HepG2 (cell line): ENCODE measurements around the gene COX14. TPM values are rescaled to one million over a fixed set of nuclear protein-coding genes. Genes with fewer than 3 reads are reported as not detected.

ENCODE experiments used
- PCBP2 ChIP-seq: fragments of 200-400 bp; formaldehyde crosslinking; optimal IDR thresholded peaks from 2 replicates; pipeline ENCODE3; 2018; ENCODE audit warnings: low read length, low read depth; ENCODE audit not compliant: poor library complexity, severe bottlenecking
- PITX1 ChIP-seq: sonication (generic); formaldehyde crosslinking; IDR thresholded peaks from 2 replicates; pipeline ENCODE4 v1.5.1; 2020; ENCODE audit warnings: mild to moderate bottlenecking, missing genetic modification reagents
- POGZ ChIP-seq: sonication (generic); formaldehyde crosslinking; IDR thresholded peaks from 2 replicates; pipeline ENCODE4 v1.4.0; 2020; ENCODE audit warnings: mild to moderate bottlenecking, missing genetic modification reagents
- SIN3A ChIP-seq: IDR thresholded peaks from 2 replicates; pipeline ENCODE4 v1.6.1; 2011; ENCODE audit warnings: low read depth, mild to moderate bottlenecking, control low read depth, low read length, borderline replicate concordance
- ZBTB1 ChIP-seq: sonication (generic); formaldehyde crosslinking; IDR thresholded peaks from 2 replicates; pipeline ENCODE4 v1.4.0; 2020; ENCODE audit warnings: missing genetic modification reagents, borderline replicate concordance
- ZIK1 ChIP-seq: sonication (generic); formaldehyde crosslinking; IDR thresholded peaks from 2 replicates; pipeline ENCODE4 v1.5.0; 2020; ENCODE audit warnings: mild to moderate bottlenecking, low read depth, missing genetic modification reagents, borderline replicate concordance
- ZMYM3 ChIP-seq: sonication (generic); formaldehyde crosslinking; IDR thresholded peaks from 2 replicates; pipeline ENCODE4 v1.5.1; 2020; ENCODE audit warnings: mild to moderate bottlenecking, missing genetic modification reagents
- ZNF660 ChIP-seq: sonication (generic); formaldehyde crosslinking; IDR thresholded peaks from 2 replicates; pipeline ENCODE4 v1.5.1; 2020; ENCODE audit warnings: mild to moderate bottlenecking, low read depth, missing genetic modification reagents, borderline replicate concordance
- ZNF687 ChIP-seq: sonication (generic); formaldehyde crosslinking; IDR thresholded peaks from 2 replicates; pipeline ENCODE4 v1.5.1; 2020; ENCODE audit warnings: mild to moderate bottlenecking, missing genetic modification reagents, moderate library complexity
- ZNF782 ChIP-seq: sonication (generic); formaldehyde crosslinking; IDR thresholded peaks from 2 replicates; pipeline ENCODE4 v1.4.0; 2020; ENCODE audit warnings: missing genetic modification reagents, mild to moderate bottlenecking, borderline replicate concordance
- polyA plus RNA-seq, 8 experiments: library from polyadenylated mRNA; depleted of rRNA in 3 of 8; stranded (reverse) in 7 of 8; unstranded in 1 of 8; fragments of >200 nt; fragmentation: Illumina TruSeq in 4 of 8; extraction: Trizol in 4 of 8; gene quantifications; 2 replicates each; pipeline versions ENCODE4 v1.2.1 to v1.2.3, GENCODE V29; 2011 to 2016; ENCODE audit warnings: low read depth in 4 of 8, missing spikeins in 1 of 8, mixed read lengths in 1 of 8; ENCODE audit not compliant: insufficient read depth in 1 of 8
- total RNA-seq, 5 experiments: library from RNA; depleted of rRNA; stranded (reverse); fragments of >200 nt; fragmentation: Illumina TruSeq; extraction: Trizol; gene quantifications; 2 replicates each; pipeline ENCODE4 v1.2.3, GENCODE V29; 2016; ENCODE audit warnings: low read depth in 1 of 5
- TF ChIP-seq, protein P1 (sequence below): sonication (generic); formaldehyde crosslinking; IDR thresholded peaks from 2 replicates; pipeline ENCODE4; 2020; ENCODE audit warnings: missing genetic modification reagents, mild to moderate bottlenecking, borderline replicate concordance
- TF ChIP-seq, protein P2 (sequence below): sonication (generic); formaldehyde crosslinking; conservative IDR thresholded peaks from 2 replicates; pipeline ENCODE4 v1.8.0; 2022; ENCODE audit warnings: mild to moderate bottlenecking, moderate library complexity, missing genetic modification reagents
- TF ChIP-seq, protein P3 (sequence below): sonication (generic); formaldehyde crosslinking; IDR thresholded peaks from 2 replicates; pipeline ENCODE4 v1.4.0; 2020; ENCODE audit warnings: missing genetic modification reagents

The COX14 gene
- total and polyA plus RNA-seq, 2 of the 13 experiments (the other 11 are each of a cell fraction or from before 2014, with no cell fraction given), result 53.0 to 71.6 TPM

GRCh38 chr12:50110762-50111351 is 1.2 kb upstream of the COX14 start (continued):
- TF ChIP-seq, protein P1, sequence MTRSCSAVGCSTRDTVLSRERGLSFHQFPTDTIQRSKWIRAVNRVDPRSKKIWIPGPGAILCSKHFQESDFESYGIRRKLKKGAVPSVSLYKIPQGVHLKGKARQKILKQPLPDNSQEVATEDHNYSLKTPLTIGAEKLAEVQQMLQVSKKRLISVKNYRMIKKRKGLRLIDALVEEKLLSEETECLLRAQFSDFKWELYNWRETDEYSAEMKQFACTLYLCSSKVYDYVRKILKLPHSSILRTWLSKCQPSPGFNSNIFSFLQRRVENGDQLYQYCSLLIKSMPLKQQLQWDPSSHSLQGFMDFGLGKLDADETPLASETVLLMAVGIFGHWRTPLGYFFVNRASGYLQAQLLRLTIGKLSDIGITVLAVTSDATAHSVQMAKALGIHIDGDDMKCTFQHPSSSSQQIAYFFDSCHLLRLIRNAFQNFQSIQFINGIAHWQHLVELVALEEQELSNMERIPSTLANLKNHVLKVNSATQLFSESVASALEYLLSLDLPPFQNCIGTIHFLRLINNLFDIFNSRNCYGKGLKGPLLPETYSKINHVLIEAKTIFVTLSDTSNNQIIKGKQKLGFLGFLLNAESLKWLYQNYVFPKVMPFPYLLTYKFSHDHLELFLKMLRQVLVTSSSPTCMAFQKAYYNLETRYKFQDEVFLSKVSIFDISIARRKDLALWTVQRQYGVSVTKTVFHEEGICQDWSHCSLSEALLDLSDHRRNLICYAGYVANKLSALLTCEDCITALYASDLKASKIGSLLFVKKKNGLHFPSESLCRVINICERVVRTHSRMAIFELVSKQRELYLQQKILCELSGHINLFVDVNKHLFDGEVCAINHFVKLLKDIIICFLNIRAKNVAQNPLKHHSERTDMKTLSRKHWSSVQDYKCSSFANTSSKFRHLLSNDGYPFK, result no peak
- TF ChIP-seq PCBP2 (no peak), ZNF687 (CRISPR knock-in tag) (peak; percentile 70), PITX1 (no peak), ZBTB1 (CRISPR knock-in tag) (no peak), ZNF660 (CRISPR knock-in tag) (no peak), POGZ (no peak), ZIK1 (CRISPR knock-in tag) (no peak), ZNF782 (CRISPR knock-in tag) (no peak), ZMYM3 (no peak), SIN3A (no peak)
- TF ChIP-seq, protein P2, sequence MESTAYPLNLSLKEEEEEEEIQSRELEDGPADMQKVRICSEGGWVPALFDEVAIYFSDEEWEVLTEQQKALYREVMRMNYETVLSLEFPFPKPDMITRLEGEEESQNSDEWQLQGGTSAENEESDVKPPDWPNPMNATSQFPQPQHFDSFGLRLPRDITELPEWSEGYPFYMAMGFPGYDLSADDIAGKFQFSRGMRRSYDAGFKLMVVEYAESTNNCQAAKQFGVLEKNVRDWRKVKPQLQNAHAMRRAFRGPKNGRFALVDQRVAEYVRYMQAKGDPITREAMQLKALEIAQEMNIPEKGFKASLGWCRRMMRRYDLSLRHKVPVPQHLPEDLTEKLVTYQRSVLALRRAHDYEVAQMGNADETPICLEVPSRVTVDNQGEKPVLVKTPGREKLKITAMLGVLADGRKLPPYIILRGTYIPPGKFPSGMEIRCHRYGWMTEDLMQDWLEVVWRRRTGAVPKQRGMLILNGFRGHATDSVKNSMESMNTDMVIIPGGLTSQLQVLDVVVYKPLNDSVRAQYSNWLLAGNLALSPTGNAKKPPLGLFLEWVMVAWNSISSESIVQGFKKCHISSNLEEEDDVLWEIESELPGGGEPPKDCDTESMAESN (CRISPR knock-in tag), result no peak
- TF ChIP-seq, protein P3, sequence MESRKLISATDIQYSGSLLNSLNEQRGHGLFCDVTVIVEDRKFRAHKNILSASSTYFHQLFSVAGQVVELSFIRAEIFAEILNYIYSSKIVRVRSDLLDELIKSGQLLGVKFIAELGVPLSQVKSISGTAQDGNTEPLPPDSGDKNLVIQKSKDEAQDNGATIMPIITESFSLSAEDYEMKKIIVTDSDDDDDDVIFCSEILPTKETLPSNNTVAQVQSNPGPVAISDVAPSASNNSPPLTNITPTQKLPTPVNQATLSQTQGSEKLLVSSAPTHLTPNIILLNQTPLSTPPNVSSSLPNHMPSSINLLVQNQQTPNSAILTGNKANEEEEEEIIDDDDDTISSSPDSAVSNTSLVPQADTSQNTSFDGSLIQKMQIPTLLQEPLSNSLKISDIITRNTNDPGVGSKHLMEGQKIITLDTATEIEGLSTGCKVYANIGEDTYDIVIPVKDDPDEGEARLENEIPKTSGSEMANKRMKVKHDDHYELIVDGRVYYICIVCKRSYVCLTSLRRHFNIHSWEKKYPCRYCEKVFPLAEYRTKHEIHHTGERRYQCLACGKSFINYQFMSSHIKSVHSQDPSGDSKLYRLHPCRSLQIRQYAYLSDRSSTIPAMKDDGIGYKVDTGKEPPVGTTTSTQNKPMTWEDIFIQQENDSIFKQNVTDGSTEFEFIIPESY, result no peak
- TF ChIP-seq, all 625 proteins: peak for 48
